HG03439 (cell line): ENCODE data around the gene STPG4.

Experiments used
- ATAC-seq: cut with Tn5 transposase; IDR thresholded peaks from one replicate; pipeline ENCODE4 v1.9.1; 2021; ENCODE audit warnings: mild to moderate bottlenecking, moderate library complexity; ENCODE audit not compliant: unreplicated experiment

STPG4 gene

GRCh38 chr2:47056868-47057686, 98.0 kb downstream of the STPG4 start:
- ATAC-seq, result no peak

GRCh38 chr2:47056374-47056773, 98.7 kb downstream of the STPG4 start:
- ATAC-seq, result no peak

GRCh38 chr2:47054868-47055267, 100.2 kb downstream of the STPG4 start:
- ATAC-seq, result no peak

- no peak for ATAC-seq
These were observed 101.0 kb downstream of the STPG4 start for GRCh38 chr2:47054036-47054555.

GRCh38 chr2:47052847-47053246, 102.3 kb downstream of the STPG4 start:
- ATAC-seq, result no peak

- no peak for ATAC-seq
These were observed 103.5 kb downstream of the STPG4 start for GRCh38 chr2:47051562-47051961.

- no peak for ATAC-seq
These were observed 104.3 kb downstream of the STPG4 start for GRCh38 chr2:47050762-47051161.

GRCh38 chr2:47050021-47050760, 104.9 kb downstream of the STPG4 start:
- ATAC-seq, result no peak

- no peak for ATAC-seq
These were observed 105.6 kb downstream of the STPG4 start for GRCh38 chr2:47049502-47049901.

GRCh38 chr2:47048801-47049480, 106.2 kb downstream of the STPG4 start:
- ATAC-seq, result no peak

- ATAC-seq, result no peak
These were observed 108.8 kb downstream of the STPG4 start for GRCh38 chr2:47046271-47046670.

GRCh38 chr2:47043891-47044239, 111.2 kb downstream of the STPG4 start:
- no peak for ATAC-seq

- no peak for ATAC-seq
These were observed 111.8 kb downstream of the STPG4 start for GRCh38 chr2:47043142-47043890.

GRCh38 chr2:47041891-47042684, 113.0 kb downstream of the STPG4 start:
- ATAC-seq, result no peak

- no peak for ATAC-seq
These were observed 114.0 kb downstream of the STPG4 start for GRCh38 chr2:47041063-47041462.

GRCh38 chr2:47040651-47041050, 114.5 kb downstream of the STPG4 start:
- no peak for ATAC-seq

GRCh38 chr2:47039913-47040562, 115.1 kb downstream of the STPG4 start:
- no peak for ATAC-seq

- no peak for ATAC-seq
These were observed 115.6 kb downstream of the STPG4 start for GRCh38 chr2:47039489-47039870.

GRCh38 chr2:47038656-47039488, 116.2 kb downstream of the STPG4 start:
- peak; percentile 57 for ATAC-seq
